H1 (cell line): ENCODE measurements around the gene ENPEP. TPM values are rescaled to one million over a fixed set of nuclear protein-coding genes. Genes with fewer than 3 reads are reported as not detected.
A peak's percentile ranks its signal among the peaks of the same experiment; 100 is the strongest.

Source experiments
- CTCF ChIA-PET: fragments of 300-600 bp; sonication (Branson Sonifier 250); formaldehyde crosslinking; loops from one replicate; lab custom pipeline; 2021; ENCODE audit not compliant: partially characterized antibody; lab: Charles Lee
- POLR2A ChIA-PET: fragments of 300-600 bp; sonication (Branson Sonifier 250); formaldehyde crosslinking; loops from one replicate; lab custom pipeline; 2021; ENCODE audit warnings: inconsistent platforms; ENCODE audit not compliant: partially characterized antibody; lab: Charles Lee
- DNase-seq, 2 experiments: peaks; one replicate each; pipeline versions ENCODE4 v3.0.0 to v3.0.0-alpha.2; 2010 to 2022; ENCODE audit warnings: low spot score in 2 of 2, low read depth in 1 of 2, mixed read lengths in 1 of 2
- FAIRE-seq: peaks from 2 replicates; lab custom pipeline; 2011; peaks lifted over from hg19 to GRCh38; lab: Jason Lieb, UNC
- H2AFZ ChIP-seq: 2 replicates; pipeline ENCODE4 v1.8.1; 2012; ENCODE audit warnings: low read length, inconsistent platforms
- H2AK5ac ChIP-seq: 2 replicates; pipeline ENCODE4 v1.6.1; 2013; ENCODE audit warnings: low read depth, low read length
- H2BK120ac ChIP-seq: replicated peaks from 2 replicates; pipeline ENCODE3; 2013; ENCODE audit warnings: low read depth, low read length, inconsistent platforms
- H2BK12ac ChIP-seq: 2 replicates; pipeline ENCODE4 v1.6.1; 2013; ENCODE audit warnings: low read depth, low read length
- H2BK15ac ChIP-seq: 2 replicates; pipeline ENCODE4 v1.6.1; 2013; ENCODE audit warnings: low read length
- H2BK20ac ChIP-seq: 2 replicates; pipeline ENCODE4 v1.6.1; 2013; ENCODE audit warnings: low read length
- H2BK5ac ChIP-seq: 2 replicates; pipeline ENCODE4 v1.6.1; 2013; ENCODE audit warnings: low read depth, low read length
- H3K14ac ChIP-seq: 2 replicates; pipeline ENCODE4 v1.6.1; 2013; ENCODE audit warnings: inconsistent platforms; ENCODE audit not compliant: insufficient read length
- H3K18ac ChIP-seq: 2 replicates; pipeline ENCODE4 v1.6.1; 2013; ENCODE audit warnings: low read length; ENCODE audit errors: extremely low read depth
- H3K23ac ChIP-seq: 2 replicates; pipeline ENCODE4 v1.6.1; 2013; ENCODE audit warnings: inconsistent platforms; ENCODE audit not compliant: insufficient read length
- H3K23me2 ChIP-seq: 2 replicates; pipeline ENCODE4 v1.6.1; 2013; ENCODE audit warnings: low read depth, low read length
- H3K27ac ChIP-seq: 2 replicates; pipeline ENCODE4 v1.6.1; 2011; ENCODE audit warnings: low read depth, low read length, inconsistent platforms
- H3K27me3 ChIP-seq, 4 experiments: replicated peaks in 1 of 4; 1 replicate in 1 of 4; 2 replicates in 3 of 4; pipeline versions ENCODE4 v1.6.1 to v1.8.1; 2011 to 2013; ENCODE audit warnings: low read length in 3 of 4, mild to moderate bottlenecking in 3 of 4, inconsistent platforms in 2 of 4, mixed read lengths in 2 of 4, moderate library complexity in 1 of 4; ENCODE audit not compliant: control insufficient read depth in 3 of 4, insufficient read depth in 3 of 4; ENCODE audit errors: extremely low read depth in 1 of 4
- H3K36me3 ChIP-seq, 4 experiments: 2 replicates each; pipeline versions ENCODE4 v1.6.1 to v1.8.1; 2011 to 2013; ENCODE audit warnings: mild to moderate bottlenecking in 4 of 4, low read length in 3 of 4, moderate library complexity in 2 of 4, control low read depth in 1 of 4, inconsistent platforms in 1 of 4; ENCODE audit not compliant: insufficient read depth in 4 of 4, control insufficient read depth in 2 of 4
- H3K4ac ChIP-seq: replicated peaks from 2 replicates; pipeline ENCODE3; 2013; ENCODE audit warnings: low read length, low read depth, mixed read lengths, inconsistent platforms; ENCODE audit not compliant: insufficient read length
- H3K4me1 ChIP-seq, 4 experiments: replicated peaks in 1 of 4; 1 replicate in 1 of 4; 2 replicates in 3 of 4; pipeline versions ENCODE4 v1.6.1 to v1.8.1; 2011 to 2013; ENCODE audit warnings: low read length in 3 of 4, inconsistent platforms in 2 of 4, mixed read lengths in 1 of 4; ENCODE audit not compliant: insufficient read depth in 4 of 4, control insufficient read depth in 3 of 4
- H3K4me2 ChIP-seq, 2 experiments: 2 replicates each; pipeline versions ENCODE4 v1.6.1 to v1.8.1; 2011 to 2013; ENCODE audit warnings: low read depth in 2 of 2, low read length in 2 of 2, control low read depth in 1 of 2, inconsistent platforms in 1 of 2, mild to moderate bottlenecking in 1 of 2; ENCODE audit not compliant: insufficient read depth in 1 of 2
- H3K4me3 ChIP-seq, 4 experiments: fragments of 200-600, 300-600 bp in 1 of 4; sonication (generic), shearing (Covaris generic), sonication (Bioruptor Twin) in 1 of 4; 2 replicates each; pipeline versions ENCODE4 v1.5.1 to v1.8.1; 2011 to 2016; ENCODE audit warnings: low read length in 4 of 4, low read depth in 3 of 4, control low read depth in 2 of 4, inconsistent platforms in 2 of 4, mild to moderate bottlenecking in 2 of 4, mixed read lengths in 1 of 4, moderate library complexity in 1 of 4; ENCODE audit not compliant: insufficient read depth in 2 of 4; ENCODE audit errors: extremely low read depth in 1 of 4
- H3K56ac ChIP-seq: replicated peaks from 2 replicates; pipeline ENCODE3; 2013; ENCODE audit warnings: low read depth, mild to moderate bottlenecking, mixed read lengths, low read length, inconsistent platforms; ENCODE audit not compliant: insufficient read length
- H3K79me1 ChIP-seq: 2 replicates; pipeline ENCODE4 v1.6.1; 2013; ENCODE audit warnings: low read depth, low read length, control low read depth
- H3K79me2 ChIP-seq, 2 experiments: 2 replicates each; pipeline versions ENCODE4 v1.6.1 to v1.8.1; 2012 to 2013; ENCODE audit warnings: low read length in 2 of 2, mild to moderate bottlenecking in 2 of 2, inconsistent platforms in 1 of 2; ENCODE audit not compliant: insufficient read depth in 2 of 2, control insufficient read depth in 1 of 2
- H3K9ac ChIP-seq, 4 experiments: replicated peaks in 1 of 4; 1 replicate in 1 of 4; 2 replicates in 3 of 4; pipeline versions ENCODE4 v1.6.1 to v1.8.1; 2011 to 2013; ENCODE audit warnings: low read depth in 3 of 4, low read length in 3 of 4, control low read depth in 2 of 4, mild to moderate bottlenecking in 2 of 4, moderate library complexity in 2 of 4, inconsistent platforms in 1 of 4; ENCODE audit errors: extremely low read depth in 1 of 4
- H3K9me3 ChIP-seq, 2 experiments: 2 replicates each; pipeline versions ENCODE4 v1.6.1 to v1.8.1; 2012 to 2013; ENCODE audit warnings: mild to moderate bottlenecking in 2 of 2, moderate library complexity in 2 of 2, control low read depth in 1 of 2, inconsistent platforms in 1 of 2, low read depth in 1 of 2, low read length in 1 of 2, mixed read lengths in 1 of 2; ENCODE audit not compliant: insufficient read depth in 2 of 2
- H4K20me1 ChIP-seq, 2 experiments: replicated peaks in 1 of 2; 2 replicates each; pipeline versions ENCODE3 to v1.8.1; 2011 to 2013; ENCODE audit warnings: inconsistent platforms in 2 of 2, low read length in 2 of 2, mild to moderate bottlenecking in 1 of 2; ENCODE audit not compliant: insufficient read depth in 2 of 2, control insufficient read depth in 1 of 2
- H4K5ac ChIP-seq: 2 replicates; pipeline ENCODE4 v1.6.1; 2013; ENCODE audit warnings: low read length, low read depth, mixed read lengths, inconsistent platforms; ENCODE audit not compliant: insufficient read length
- H4K8ac ChIP-seq: 2 replicates; pipeline ENCODE4 v1.8.0; 2013; ENCODE audit warnings: mild to moderate bottlenecking, moderate library complexity, low read length, inconsistent platforms; ENCODE audit not compliant: insufficient read depth; ENCODE audit errors: extremely low read depth
- H4K91ac ChIP-seq: replicated peaks from 2 replicates; pipeline ENCODE3; 2013; ENCODE audit warnings: low read length, mixed read lengths, inconsistent platforms; ENCODE audit not compliant: insufficient read length
- CBX5 ChIP-seq: fragments of 300-800, 300-1000 bp; sonication (generic); IDR thresholded peaks from 2 replicates; pipeline ENCODE4 v1.7.1; 2016; ENCODE audit warnings: antibody characterized with exemption, low read length, low read depth
- CREB1 ChIP-seq: IDR thresholded peaks from 2 replicates; pipeline ENCODE4 v1.6.1; 2012; ENCODE audit warnings: inconsistent platforms
- HDAC2 ChIP-seq, 2 experiments: fragments of 300-600 bp in 1 of 2; sonication (generic) in 1 of 2; IDR thresholded peaks; 2 replicates each; pipeline ENCODE4 v1.6.1; 2011 to 2012; ENCODE audit warnings: low read depth in 2 of 2, low read length in 2 of 2, mild to moderate bottlenecking in 2 of 2, moderate library complexity in 2 of 2, borderline replicate concordance in 1 of 2, inconsistent platforms in 1 of 2
- RAD21 ChIP-seq, 2 experiments: IDR thresholded peaks in 1 of 2; conservative IDR thresholded peaks in 1 of 2; 2 replicates each; pipeline ENCODE4 v1.6.1; 2011; ENCODE audit warnings: low read depth in 2 of 2, low read length in 2 of 2, improper control_type of control experiment in 1 of 2, inconsistent platforms in 1 of 2, mild to moderate bottlenecking in 1 of 2, moderate library complexity in 1 of 2
- SAP30 ChIP-seq: fragments of 300-600 bp; sonication (generic); IDR thresholded peaks from 2 replicates; pipeline ENCODE4 v1.7.1; 2012; ENCODE audit warnings: low read length, moderate library complexity, mild to moderate bottlenecking, inconsistent platforms; ENCODE audit not compliant: insufficient read depth, insufficient replicate concordance
- SIN3A ChIP-seq, 2 experiments: IDR thresholded peaks in 1 of 2; conservative IDR thresholded peaks in 1 of 2; 2 replicates each; pipeline ENCODE4 v1.6.1; 2011 to 2012; ENCODE audit warnings: low read length in 2 of 2, improper control_type of control experiment in 1 of 2, low read depth in 1 of 2, mild to moderate bottlenecking in 1 of 2
- TEAD4 ChIP-seq: IDR thresholded peaks from 2 replicates; pipeline ENCODE4 v1.6.1; 2012; ENCODE audit warnings: low read depth, low read length, inconsistent platforms, mixed read lengths
- WGBS, 2 experiments: shearing (Covaris generic) in 1 of 2; methylation state at CpG; one replicate each; pipeline versions ENCODE4 v1.1.6 to v1.1.7; 2013 to 2015; ENCODE audit warnings: low lambda C conversion rate in 2 of 2, mixed read lengths in 2 of 2, inconsistent platforms in 1 of 2, low coverage in 1 of 2, missing lambda C conversion rate in 1 of 2; ENCODE audit not compliant: insufficient replicate concordance in 2 of 2, insufficient coverage in 1 of 2, insufficient read length in 1 of 2; ENCODE audit errors: extremely low coverage in 1 of 2, missing lambda C conversion rate in 1 of 2; 5-methylcytosine and 5-hydroxymethylcytosine counted together
- polyA plus RNA-seq, 7 experiments: library from polyadenylated mRNA; depleted of rRNA in 3 of 7; stranded (reverse) in 5 of 7; unstranded in 2 of 7; fragments of >200 nt in 5 of 7; fragments of 200-250 nt in 2 of 7; gene quantifications; 1 replicate in 5 of 7; 2 replicates in 1 of 7; 4 replicates in 1 of 7; pipeline versions ENCODE4 v1.2.1 to v1.2.3, GENCODE V29; 2011 to 2013; ENCODE audit warnings: missing spikeins in 2 of 7, mixed read lengths in 2 of 7
- total RNA-seq: library from RNA; stranded (reverse); fragmentation: NEBNext Ultra II Directional; extraction: Animal tissue kit (Norgen Biotek cat#: 25700); gene quantifications from 2 replicates; pipeline ENCODE4 v1.2.1, GENCODE V29; 2021
- TF ChIP-seq, protein P1 (sequence below), 3 experiments: IDR thresholded peaks; 1 replicate in 2 of 3; 2 replicates in 1 of 3; pipeline versions ENCODE4 v1.5.1 to v1.6.1; 2011; ENCODE audit warnings: low read length in 3 of 3, mild to moderate bottlenecking in 3 of 3, inconsistent platforms in 2 of 3, low read depth in 1 of 3, moderate library complexity in 1 of 3; ENCODE audit not compliant: insufficient read depth in 1 of 3; ENCODE audit errors: control extremely low read depth in 1 of 3

The ENPEP gene
- total and polyA plus RNA-seq, 2 of the 8 experiments (the other 6 are each of a cell fraction or from before 2014, with no cell fraction given), result 0.09 to 0.61 TPM

GRCh38 chr4:110516106-110516922 lies 40.4 kb downstream of the ENPEP start:
- Histone ChIP-seq H2BK12ac (no peak overlapping the region), H3K4me1 (no peaks in the 10 kb centered on the region), H3K79me1 (no peaks in the 10 kb centered on the region), H2BK15ac (no peak overlapping the region), H4K5ac (no peak overlapping the region), H2BK5ac (no peak overlapping the region), H3K36me3 (no peaks in the 10 kb centered on the region), H4K91ac (no peak overlapping the region), H3K18ac (no peak overlapping the region), H2BK20ac (no peak overlapping the region), H3K27ac (no peak overlapping the region), H3K4me3 (no peak overlapping the region), H2AFZ (no peak overlapping the region), H4K20me1 (no peaks in the 10 kb centered on the region), H2BK120ac (no peak overlapping the region), H3K56ac (no peak overlapping the region), H3K23ac (no peak overlapping the region), H3K4ac (no peak overlapping the region), H3K27me3 (no peaks in the 10 kb centered on the region), H3K79me2 (no peaks in the 10 kb centered on the region), H3K9me3 (no peaks in the 10 kb centered on the region), H3K23me2 (no peaks in the 10 kb centered on the region), H3K9ac (no peak overlapping the region), H3K4me2 (no peak overlapping the region), H3K14ac (no peak overlapping the region), H2AK5ac (no peak overlapping the region), H4K8ac (no peak overlapping the region)
- ChIA-PET POLR2A (no interaction called here), CTCF (interaction anchor here (0.6 to 17.1 kb wide), 36 partner anchors 8 to 606 kb away, joined by 3 to 497 read pairs (median 4); partner anchors contain the start of gene PITX2)
- peak; percentile 50 to 80 for DNase-seq
- 46% methylated on average over 8 of the region's 8 CpGs; no CpG with 5 or more reads in 1 of the 2 experiments for WGBS, 2 experiments
- FAIRE-seq, result peak; percentile 88
- TF ChIP-seq, protein P1, sequence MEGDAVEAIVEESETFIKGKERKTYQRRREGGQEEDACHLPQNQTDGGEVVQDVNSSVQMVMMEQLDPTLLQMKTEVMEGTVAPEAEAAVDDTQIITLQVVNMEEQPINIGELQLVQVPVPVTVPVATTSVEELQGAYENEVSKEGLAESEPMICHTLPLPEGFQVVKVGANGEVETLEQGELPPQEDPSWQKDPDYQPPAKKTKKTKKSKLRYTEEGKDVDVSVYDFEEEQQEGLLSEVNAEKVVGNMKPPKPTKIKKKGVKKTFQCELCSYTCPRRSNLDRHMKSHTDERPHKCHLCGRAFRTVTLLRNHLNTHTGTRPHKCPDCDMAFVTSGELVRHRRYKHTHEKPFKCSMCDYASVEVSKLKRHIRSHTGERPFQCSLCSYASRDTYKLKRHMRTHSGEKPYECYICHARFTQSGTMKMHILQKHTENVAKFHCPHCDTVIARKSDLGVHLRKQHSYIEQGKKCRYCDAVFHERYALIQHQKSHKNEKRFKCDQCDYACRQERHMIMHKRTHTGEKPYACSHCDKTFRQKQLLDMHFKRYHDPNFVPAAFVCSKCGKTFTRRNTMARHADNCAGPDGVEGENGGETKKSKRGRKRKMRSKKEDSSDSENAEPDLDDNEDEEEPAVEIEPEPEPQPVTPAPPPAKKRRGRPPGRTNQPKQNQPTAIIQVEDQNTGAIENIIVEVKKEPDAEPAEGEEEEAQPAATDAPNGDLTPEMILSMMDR (IDR thresholded peaks at IDR 0.05; ENCODE audit: control extremely low read depth in 1 of 3, insufficient read depth in 1 of 3, low read depth in 1 of 3, low read length in 3 of 3), result peak; percentile 49 to 84 (median 76)
- TF ChIP-seq RAD21 (IDR thresholded peaks at IDR 0.05 in 1 of 2, conservative IDR thresholded peaks at IDR 0.05 in 1 of 2; ENCODE audit: low read depth in 2 of 2, low read length in 2 of 2), result peak; percentile 70 to 72
- TF ChIP-seq CBX5, result no peak
- TF ChIP-seq CREB1, result peak; percentile 42; the same call in 1 of the 2 replicates
- no peak for TF ChIP-seq SAP30
- 0 out of 2 replicates have a peak, but pooled peaks have one; percentile 10 for TF ChIP-seq TEAD4
- TF ChIP-seq SIN3A (conservative IDR thresholded peaks at IDR 0.05 in 1 of 2, IDR thresholded peaks at IDR 0.05 in 1 of 2; ENCODE audit: low read depth in 1 of 2, low read length in 2 of 2), result no peak
- no peak for TF ChIP-seq HDAC2 (IDR thresholded peaks at IDR 0.05; ENCODE audit: borderline replicate concordance in 1 of 2, low read depth in 2 of 2, low read length in 2 of 2)
